Neural cell (in vitro differentiated cells): ENCODE data around the gene SMG6.

ENCODE experiments used
- EP300 ChIP-seq: fragments of 450-650 bp; conservative IDR thresholded peaks from 2 replicates; pipeline ENCODE4 v1.6.1; 2014; ENCODE audit warnings: antibody characterized with exemption, mild to moderate bottlenecking, moderate library complexity; ENCODE audit not compliant: poor library complexity, severe bottlenecking
- EZH2 ChIP-seq: fragments of 200-600, 300-800 bp; shearing (Covaris generic), sonication (generic); IDR thresholded peaks from 2 replicates; pipeline ENCODE4 v1.6.1; 2014; ENCODE audit warnings: antibody characterized with exemption, low read length, borderline replicate concordance, mild to moderate bottlenecking; ENCODE audit not compliant: insufficient read depth, poor library complexity, severe bottlenecking
- MXI1 ChIP-seq: fragments of 450-650 bp; conservative IDR thresholded peaks from 2 replicates; pipeline ENCODE4 v1.6.1; 2014; ENCODE audit warnings: antibody characterized with exemption, mild to moderate bottlenecking; ENCODE audit not compliant: poor library complexity, severe bottlenecking
- POLR2AphosphoS5 ChIP-seq: IDR thresholded peaks from 2 replicates; pipeline ENCODE4 v1.6.1; 2012
- RAD21 ChIP-seq: fragments of 450-650 bp; conservative IDR thresholded peaks from 2 replicates; pipeline ENCODE4 v1.6.1; 2014; ENCODE audit warnings: antibody characterized with exemption, mild to moderate bottlenecking, moderate library complexity
- SMC3 ChIP-seq: fragments of 450-650 bp; conservative IDR thresholded peaks from 2 replicates; pipeline ENCODE4 v1.6.1; 2014; ENCODE audit warnings: antibody characterized with exemption, mild to moderate bottlenecking, moderate library complexity; ENCODE audit not compliant: poor library complexity
- TAF1 ChIP-seq: IDR thresholded peaks from 2 replicates; pipeline ENCODE4 v1.6.1; 2012; ENCODE audit warnings: low read depth
- TF ChIP-seq, protein P1 (sequence below): fragments of 450-650 bp; IDR thresholded peaks from 2 replicates; pipeline ENCODE4 v1.5.1; 2014; ENCODE audit warnings: antibody characterized with exemption, mild to moderate bottlenecking, moderate library complexity; ENCODE audit not compliant: poor library complexity, severe bottlenecking
- TF ChIP-seq, protein P2 (sequence below): IDR thresholded peaks from 2 replicates; pipeline ENCODE4 v1.6.1; 2012; ENCODE audit warnings: borderline replicate concordance

DNA sequence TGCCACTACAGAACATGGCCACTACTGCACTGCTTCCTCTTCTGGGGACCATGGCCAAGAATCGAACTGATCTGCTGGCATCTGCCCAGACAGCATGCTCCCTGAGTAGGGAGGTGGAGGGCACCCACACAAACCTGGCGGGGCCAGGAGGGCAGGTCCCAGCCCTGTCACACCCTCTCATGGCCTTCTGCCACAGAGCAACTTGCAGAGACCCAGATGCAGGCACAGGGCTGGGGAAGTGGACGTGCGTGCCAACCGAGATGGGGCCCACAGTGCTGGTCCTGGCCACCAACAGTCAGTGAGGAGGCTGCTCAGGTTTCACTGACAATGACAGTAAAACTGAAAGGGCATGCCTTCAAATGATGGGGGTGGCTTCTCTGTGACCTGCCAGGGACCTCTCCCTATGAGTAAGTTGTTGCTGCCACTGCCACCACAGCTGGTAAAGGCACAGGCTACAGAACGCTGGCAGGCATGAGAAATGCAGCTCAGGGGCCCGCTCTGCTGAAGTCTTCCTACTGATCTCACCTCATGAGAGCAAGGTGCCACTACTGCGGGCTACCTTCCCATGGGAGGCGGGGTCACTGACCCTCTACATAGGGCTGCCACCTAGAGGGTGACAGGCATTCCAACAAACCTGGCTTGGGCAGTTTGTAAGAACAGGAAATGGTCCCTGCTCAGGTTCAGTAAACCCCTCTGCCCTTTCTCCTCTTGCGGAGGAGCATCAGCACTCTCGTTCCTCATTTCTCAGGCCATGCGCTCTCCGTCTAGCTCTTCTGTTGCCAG lies 233.2 kb downstream of the SMG6 start:
- TF ChIP-seq, protein P1, sequence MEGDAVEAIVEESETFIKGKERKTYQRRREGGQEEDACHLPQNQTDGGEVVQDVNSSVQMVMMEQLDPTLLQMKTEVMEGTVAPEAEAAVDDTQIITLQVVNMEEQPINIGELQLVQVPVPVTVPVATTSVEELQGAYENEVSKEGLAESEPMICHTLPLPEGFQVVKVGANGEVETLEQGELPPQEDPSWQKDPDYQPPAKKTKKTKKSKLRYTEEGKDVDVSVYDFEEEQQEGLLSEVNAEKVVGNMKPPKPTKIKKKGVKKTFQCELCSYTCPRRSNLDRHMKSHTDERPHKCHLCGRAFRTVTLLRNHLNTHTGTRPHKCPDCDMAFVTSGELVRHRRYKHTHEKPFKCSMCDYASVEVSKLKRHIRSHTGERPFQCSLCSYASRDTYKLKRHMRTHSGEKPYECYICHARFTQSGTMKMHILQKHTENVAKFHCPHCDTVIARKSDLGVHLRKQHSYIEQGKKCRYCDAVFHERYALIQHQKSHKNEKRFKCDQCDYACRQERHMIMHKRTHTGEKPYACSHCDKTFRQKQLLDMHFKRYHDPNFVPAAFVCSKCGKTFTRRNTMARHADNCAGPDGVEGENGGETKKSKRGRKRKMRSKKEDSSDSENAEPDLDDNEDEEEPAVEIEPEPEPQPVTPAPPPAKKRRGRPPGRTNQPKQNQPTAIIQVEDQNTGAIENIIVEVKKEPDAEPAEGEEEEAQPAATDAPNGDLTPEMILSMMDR = no peak
- TF ChIP-seq EP300 = no peak
- TF ChIP-seq EZH2 = no peak
- TF ChIP-seq, protein P2, sequence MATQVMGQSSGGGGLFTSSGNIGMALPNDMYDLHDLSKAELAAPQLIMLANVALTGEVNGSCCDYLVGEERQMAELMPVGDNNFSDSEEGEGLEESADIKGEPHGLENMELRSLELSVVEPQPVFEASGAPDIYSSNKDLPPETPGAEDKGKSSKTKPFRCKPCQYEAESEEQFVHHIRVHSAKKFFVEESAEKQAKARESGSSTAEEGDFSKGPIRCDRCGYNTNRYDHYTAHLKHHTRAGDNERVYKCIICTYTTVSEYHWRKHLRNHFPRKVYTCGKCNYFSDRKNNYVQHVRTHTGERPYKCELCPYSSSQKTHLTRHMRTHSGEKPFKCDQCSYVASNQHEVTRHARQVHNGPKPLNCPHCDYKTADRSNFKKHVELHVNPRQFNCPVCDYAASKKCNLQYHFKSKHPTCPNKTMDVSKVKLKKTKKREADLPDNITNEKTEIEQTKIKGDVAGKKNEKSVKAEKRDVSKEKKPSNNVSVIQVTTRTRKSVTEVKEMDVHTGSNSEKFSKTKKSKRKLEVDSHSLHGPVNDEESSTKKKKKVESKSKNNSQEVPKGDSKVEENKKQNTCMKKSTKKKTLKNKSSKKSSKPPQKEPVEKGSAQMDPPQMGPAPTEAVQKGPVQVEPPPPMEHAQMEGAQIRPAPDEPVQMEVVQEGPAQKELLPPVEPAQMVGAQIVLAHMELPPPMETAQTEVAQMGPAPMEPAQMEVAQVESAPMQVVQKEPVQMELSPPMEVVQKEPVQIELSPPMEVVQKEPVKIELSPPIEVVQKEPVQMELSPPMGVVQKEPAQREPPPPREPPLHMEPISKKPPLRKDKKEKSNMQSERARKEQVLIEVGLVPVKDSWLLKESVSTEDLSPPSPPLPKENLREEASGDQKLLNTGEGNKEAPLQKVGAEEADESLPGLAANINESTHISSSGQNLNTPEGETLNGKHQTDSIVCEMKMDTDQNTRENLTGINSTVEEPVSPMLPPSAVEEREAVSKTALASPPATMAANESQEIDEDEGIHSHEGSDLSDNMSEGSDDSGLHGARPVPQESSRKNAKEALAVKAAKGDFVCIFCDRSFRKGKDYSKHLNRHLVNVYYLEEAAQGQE = no peak
- TF ChIP-seq POLR2AphosphoS5 = no peak
- no peak for TF ChIP-seq RAD21
- no peak for TF ChIP-seq TAF1
- TF ChIP-seq SMC3 = no peak
- TF ChIP-seq MXI1 = no peak
